ENCODE measurements around the gene ICOSLG. TPM values are rescaled to one million over a fixed set of nuclear protein-coding genes. Genes with fewer than 3 reads are reported as not detected.
"Not testable (repeated sequence)": the region's sequence is repeated elsewhere in the genome, so short reads cannot be mapped to it uniquely, and the experiment has no call there.

Gene ICOSLG
- 9.6 and 10.5 TPM in 2 replicates for total RNA-seq
- long read RNA-seq, partial matches to known transcripts, result 0 of 1 reads
- long read RNA-seq, other reads (novel, unspliced or antisense), result 1 of 1 reads

DNA sequence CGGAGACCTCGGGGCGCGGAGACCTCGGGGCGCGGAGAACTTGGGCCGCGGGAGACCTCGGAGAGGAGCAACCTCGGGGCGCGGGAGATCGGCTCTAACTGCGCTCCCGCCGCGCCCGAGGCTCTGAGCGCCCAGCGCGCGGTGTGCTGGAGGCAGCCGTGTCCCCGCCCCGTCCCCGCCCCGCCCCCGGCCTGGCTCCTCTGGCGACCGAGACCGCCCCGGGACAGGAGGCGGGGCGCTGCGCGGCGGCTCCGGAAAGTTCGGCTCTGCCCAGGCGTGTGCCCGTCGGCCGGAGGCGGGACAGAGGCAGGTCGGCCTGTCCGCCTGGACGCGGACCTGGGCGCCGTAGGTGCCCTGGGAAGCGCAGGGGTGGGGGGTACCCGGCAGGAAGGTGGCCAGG lies at the start of gene ICOSLG:
Gene ICOSLG (minus strand): TSS at position 102 of the 400 bp plus-strand sequence. CDS start 126 bp downstream, outside the sequence.
- not testable (repeated sequence) for H3K4me3 Mint-ChIP-seq (ENCODE audit: unreplicated experiment); H3K4me1 Mint-ChIP-seq (ENCODE audit: unreplicated experiment); H3K36me3 Mint-ChIP-seq (ENCODE audit: unreplicated experiment); H3K9me3 Mint-ChIP-seq (ENCODE audit: unreplicated experiment); DNase-seq (ENCODE audit: extremely low spot score, unreplicated experiment); H3K27ac Mint-ChIP-seq (ENCODE audit: unreplicated experiment); H3K27me3 Mint-ChIP-seq (ENCODE audit: unreplicated experiment)

DNA sequence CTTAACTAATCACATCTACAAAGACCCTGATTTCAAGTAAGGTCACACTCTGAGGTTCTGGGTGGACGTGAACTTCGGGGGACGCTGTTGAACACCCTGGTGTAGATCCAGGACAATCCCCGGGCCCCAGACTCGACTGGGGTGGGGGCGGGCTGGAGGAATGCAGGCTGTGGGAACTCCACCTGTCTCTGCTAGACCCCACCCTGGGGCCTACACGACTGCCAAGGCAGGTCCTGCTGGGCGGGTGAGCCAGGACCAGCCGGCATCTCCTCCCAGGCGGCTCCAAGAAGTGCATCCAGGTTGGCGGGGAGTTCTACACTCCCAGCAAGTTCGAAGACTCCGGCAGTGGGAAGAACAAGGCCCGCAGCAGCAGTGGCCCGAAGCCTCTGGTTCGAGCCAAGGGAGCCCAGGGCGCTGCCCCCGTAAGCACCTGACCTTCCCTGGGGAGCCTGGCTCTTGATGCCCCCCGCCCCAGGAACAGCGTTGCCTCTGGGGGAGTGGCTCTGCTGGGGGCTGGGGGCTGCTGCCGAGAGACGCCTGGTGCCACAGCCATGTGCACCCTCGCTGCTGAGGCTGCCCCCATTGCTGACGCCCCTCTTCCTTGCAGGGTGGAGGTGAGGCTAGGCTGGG lies 48.8 kb upstream of the ICOSLG start:
- H3K27me3 Mint-ChIP-seq (ENCODE audit: unreplicated experiment), result peaks cover 3% of the 10 kb centered on the region
- no peak overlapping the region for H3K27ac Mint-ChIP-seq (ENCODE audit: unreplicated experiment)
- no peaks in the 10 kb centered on the region for H3K36me3 Mint-ChIP-seq (ENCODE audit: unreplicated experiment)
- H3K4me1 Mint-ChIP-seq (ENCODE audit: unreplicated experiment), result peaks cover 4% of the 10 kb centered on the region
- DNase-seq (ENCODE audit: extremely low spot score, unreplicated experiment), result no peak
- no peak overlapping the region for H3K4me3 Mint-ChIP-seq (ENCODE audit: unreplicated experiment)
- TF ChIP-seq CTCF (IDR thresholded peaks at IDR 0.05), result no peak
- no peaks in the 10 kb centered on the region for H3K9me3 Mint-ChIP-seq (ENCODE audit: unreplicated experiment)

DNA sequence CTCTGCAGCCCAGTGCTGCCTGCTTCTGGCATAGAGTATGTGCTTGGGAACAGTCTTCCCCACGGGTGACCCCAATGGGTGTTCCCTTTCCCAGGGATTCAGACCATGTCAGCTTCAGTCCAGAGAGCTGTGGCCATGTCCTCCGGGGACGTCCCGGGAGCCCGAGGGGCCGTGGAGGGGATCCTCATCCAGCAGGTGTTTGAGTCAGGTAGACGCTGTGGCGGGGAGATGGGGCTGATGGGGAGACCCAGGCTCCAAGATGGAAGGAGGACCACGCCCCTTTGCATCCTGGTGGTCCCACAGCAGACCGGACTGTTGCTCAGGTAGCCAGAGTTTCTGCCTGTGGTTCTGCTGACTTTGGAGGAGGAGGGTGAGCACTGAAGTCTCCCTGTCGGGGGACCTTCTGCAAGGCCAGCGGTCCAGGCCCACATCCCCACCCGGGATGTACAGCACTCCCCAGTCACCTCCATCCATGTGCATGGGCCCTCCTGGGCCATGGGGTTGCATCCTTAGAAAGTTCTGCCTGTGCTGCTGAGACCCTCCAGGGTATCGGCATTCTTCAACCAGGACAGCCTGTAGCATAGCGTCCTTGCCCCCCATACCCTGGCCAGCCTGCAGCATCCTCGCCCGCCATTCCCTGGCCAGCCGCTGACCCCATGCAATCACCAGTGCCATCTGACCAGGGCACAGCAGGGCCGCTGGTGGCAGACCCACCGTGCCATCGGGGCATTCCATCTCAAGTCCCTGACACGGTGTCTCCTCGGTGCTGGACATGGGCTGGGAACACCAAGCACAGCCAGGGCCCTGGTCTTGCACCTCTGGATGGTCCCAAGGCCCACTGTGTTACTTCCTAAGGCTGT lies 47.7 kb upstream of the ICOSLG start:
- H3K36me3 Mint-ChIP-seq (ENCODE audit: unreplicated experiment), result no peaks in the 10 kb centered on the region
- H3K27me3 Mint-ChIP-seq (ENCODE audit: unreplicated experiment), result peaks cover 3% of the 10 kb centered on the region
- no peak for DNase-seq (ENCODE audit: extremely low spot score, unreplicated experiment)
- no peaks in the 10 kb centered on the region for H3K9me3 Mint-ChIP-seq (ENCODE audit: unreplicated experiment)
- no peak for TF ChIP-seq CTCF (IDR thresholded peaks at IDR 0.05)
- H3K27ac Mint-ChIP-seq (ENCODE audit: unreplicated experiment), result no peak overlapping the region
- H3K4me1 Mint-ChIP-seq (ENCODE audit: unreplicated experiment), result peaks cover 4% of the 10 kb centered on the region
- H3K4me3 Mint-ChIP-seq (ENCODE audit: unreplicated experiment), result no peak overlapping the region

DNA sequence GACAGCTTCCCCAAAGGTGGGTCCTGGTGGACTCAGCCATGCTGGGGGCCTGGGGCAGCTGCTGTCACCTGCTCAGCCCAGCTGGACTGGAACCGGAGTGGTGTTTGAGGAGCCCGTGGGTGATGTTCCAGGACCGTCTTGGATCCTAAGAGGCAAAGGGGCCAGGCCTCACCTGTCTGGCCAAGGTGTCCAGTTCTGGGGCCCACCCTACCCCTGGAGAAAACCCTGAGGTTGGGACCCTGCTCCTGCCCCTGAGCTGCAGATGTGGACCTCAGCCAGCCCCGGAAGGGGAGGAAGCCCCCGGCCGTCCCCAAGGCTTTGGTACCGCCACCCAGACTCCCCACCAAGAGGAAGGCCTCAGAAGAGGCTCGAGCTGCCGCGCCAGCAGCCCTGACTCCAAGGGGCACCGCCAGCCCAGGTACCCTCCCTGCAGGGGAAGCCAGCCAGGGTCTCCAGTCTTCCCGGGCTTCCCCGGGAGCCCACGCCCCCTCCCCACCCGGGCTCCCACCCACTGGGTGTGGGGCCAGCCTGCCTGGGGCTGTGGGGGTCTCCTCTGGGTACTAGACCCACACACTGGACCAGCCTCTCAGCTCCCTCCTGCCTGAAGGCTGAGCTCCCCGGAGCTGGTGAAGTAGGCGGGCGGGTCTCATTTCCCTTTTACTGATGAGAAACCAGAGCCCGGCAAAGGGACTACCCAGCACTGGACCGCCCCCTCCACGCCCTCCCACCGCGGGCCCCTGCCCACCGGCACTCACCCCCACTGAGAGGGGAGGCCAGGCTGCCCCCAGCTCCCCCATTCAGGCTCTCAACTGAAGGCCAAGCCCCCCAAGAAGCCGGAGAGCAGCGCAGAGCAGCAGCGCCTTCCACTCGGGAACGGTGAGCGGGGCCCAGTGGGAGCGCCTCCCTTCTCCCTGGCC lies 46.2 kb upstream of the ICOSLG start:
- TF ChIP-seq CTCF (IDR thresholded peaks at IDR 0.05), result no peak
- Mint-ChIP-seq H3K27me3 (ENCODE audit: unreplicated experiment) (peaks cover 12% of the 10 kb centered on the region), H3K9me3 (ENCODE audit: unreplicated experiment) (no peaks in the 10 kb centered on the region), H3K4me3 (ENCODE audit: unreplicated experiment) (no peak overlapping the region), H3K36me3 (ENCODE audit: unreplicated experiment) (no peaks in the 10 kb centered on the region), H3K27ac (ENCODE audit: unreplicated experiment) (no peak overlapping the region), H3K4me1 (ENCODE audit: unreplicated experiment) (peaks cover 2% of the 10 kb centered on the region)
- DNase-seq (ENCODE audit: extremely low spot score, unreplicated experiment), result no peak

DNA sequence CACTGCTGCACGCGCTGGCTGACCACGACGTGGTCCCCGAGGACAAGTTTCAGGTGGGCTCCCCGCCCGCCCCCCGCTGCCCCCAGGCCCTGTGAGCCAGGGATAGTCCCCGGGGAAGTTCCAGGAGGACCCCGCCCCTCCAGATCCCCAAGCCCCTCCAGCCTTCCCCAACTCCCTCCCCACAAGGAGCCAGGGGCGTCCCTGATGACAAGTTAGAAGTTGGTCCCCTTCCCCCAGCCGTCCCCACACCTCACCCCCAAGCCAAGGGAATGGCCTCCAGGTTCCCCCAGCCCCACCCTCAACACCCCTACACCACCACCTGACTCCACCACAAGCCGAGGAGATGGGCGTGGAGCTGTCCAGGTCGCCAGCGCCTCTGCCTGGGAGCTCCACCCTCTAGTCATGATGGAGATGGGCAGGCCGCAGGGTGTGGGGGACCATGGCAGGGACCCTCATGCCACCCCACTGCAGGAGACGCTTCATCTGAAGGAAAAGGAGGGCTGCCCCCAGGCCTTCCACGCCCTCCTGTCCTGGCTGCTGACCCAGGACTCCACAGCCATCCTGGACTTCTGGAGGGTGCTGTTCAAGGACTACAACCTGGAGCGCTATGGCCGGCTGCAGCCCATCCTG lies 45.5 kb upstream of the ICOSLG start:
- H3K9me3 Mint-ChIP-seq (ENCODE audit: unreplicated experiment), result no peaks in the 10 kb centered on the region
- peaks cover 12% of the 10 kb centered on the region for H3K27me3 Mint-ChIP-seq (ENCODE audit: unreplicated experiment)
- peaks cover 2% of the 10 kb centered on the region for H3K4me1 Mint-ChIP-seq (ENCODE audit: unreplicated experiment)
- no peak for DNase-seq (ENCODE audit: extremely low spot score, unreplicated experiment)
- TF ChIP-seq CTCF (IDR thresholded peaks at IDR 0.05), result no peak
- no peak overlapping the region for H3K4me3 Mint-ChIP-seq (ENCODE audit: unreplicated experiment)
- H3K27ac Mint-ChIP-seq (ENCODE audit: unreplicated experiment), result no peak overlapping the region
- no peaks in the 10 kb centered on the region for H3K36me3 Mint-ChIP-seq (ENCODE audit: unreplicated experiment)
